CD14-positive monocyte (primary cell): ENCODE data around the gene GCGR. TPM values are rescaled to one million over a fixed set of nuclear protein-coding genes. Genes with fewer than 3 reads are reported as not detected.
A peak's percentile ranks its signal among the peaks of the same experiment; 100 is the strongest.

Experiments
- DNase-seq, 3 donors: peaks; one replicate each; pipeline ENCODE4 v3.0.0-alpha.2; 2011 to 2022
- H2AFZ ChIP-seq: 2 replicates; pipeline ENCODE4 v1.6.0; 2012; ENCODE audit warnings: mild to moderate bottlenecking, low read depth, low read length, inconsistent platforms; ENCODE audit not compliant: insufficient read depth, poor library complexity, severe bottlenecking
- H3K27ac ChIP-seq, 2 donors: 1 replicate in 1 of 2; 2 replicates in 1 of 2; pipeline ENCODE4 v1.5.1; 2012 to 2013; ENCODE audit warnings: low read length in 2 of 2, control low read depth in 1 of 2, inconsistent platforms in 1 of 2, low read depth in 1 of 2, mild to moderate bottlenecking in 1 of 2
- H3K27me3 ChIP-seq, 2 donors: one replicate each; pipeline versions ENCODE4 v1.6.0 to v1.6.1; 2011 to 2013; ENCODE audit warnings: low read length in 2 of 2; ENCODE audit not compliant: control insufficient read depth in 2 of 2, insufficient read depth in 2 of 2
- H3K36me3 ChIP-seq, 2 donors: replicated peaks in 1 of 2; 1 replicate in 1 of 2; 2 replicates in 1 of 2; pipeline versions ENCODE4 v1.5.1 to v1.6.1; 2012 to 2013; ENCODE audit warnings: low read length in 2 of 2, control low read depth in 1 of 2, inconsistent platforms in 1 of 2, mild to moderate bottlenecking in 1 of 2; ENCODE audit not compliant: insufficient read depth in 2 of 2, control insufficient read depth in 1 of 2
- H3K4me1 ChIP-seq, 2 donors: 1 replicate in 1 of 2; 2 replicates in 1 of 2; pipeline versions ENCODE4 v1.5.1 to v1.6.1; 2012 to 2013; ENCODE audit warnings: low read length in 2 of 2, control low read depth in 1 of 2, inconsistent platforms in 1 of 2, mild to moderate bottlenecking in 1 of 2, moderate library complexity in 1 of 2; ENCODE audit not compliant: insufficient read depth in 2 of 2, control insufficient read depth in 1 of 2
- H3K4me2 ChIP-seq: replicated peaks from 2 replicates; pipeline ENCODE3; 2012; ENCODE audit warnings: low read length, moderate library complexity, mild to moderate bottlenecking; ENCODE audit not compliant: poor library complexity, severe bottlenecking; ENCODE audit errors: extremely low read depth
- H3K4me3 ChIP-seq, 3 experiments: fragments of 200-600 bp in 1 of 3; sonication (generic) in 1 of 3; replicated peaks in 1 of 3; 1 replicate in 2 of 3; 2 replicates in 1 of 3; pipeline ENCODE4 v1.5.1; 2011 to 2013; ENCODE audit warnings: low read length in 3 of 3, mild to moderate bottlenecking in 3 of 3, control low read depth in 2 of 3, low read depth in 2 of 3, inconsistent platforms in 1 of 3, moderate library complexity in 1 of 3
- H3K79me2 ChIP-seq: 2 replicates; pipeline ENCODE4 v1.6.0; 2012; ENCODE audit warnings: mild to moderate bottlenecking, control low read depth, inconsistent platforms, low read length, moderate library complexity; ENCODE audit not compliant: insufficient read depth
- H3K9ac ChIP-seq: 2 replicates; pipeline ENCODE4 v1.6.0; 2017; ENCODE audit warnings: low read length, mild to moderate bottlenecking; ENCODE audit not compliant: insufficient read depth, poor library complexity, severe bottlenecking
- H3K9me3 ChIP-seq, 2 donors: replicated peaks in 1 of 2; 1 replicate in 1 of 2; 2 replicates in 1 of 2; pipeline versions ENCODE4 v1.5.1 to v1.6.1; 2012 to 2013; ENCODE audit warnings: low read length in 2 of 2, control low read depth in 1 of 2; ENCODE audit not compliant: control insufficient read depth in 1 of 2, insufficient read depth in 1 of 2
- H4K20me1 ChIP-seq: 2 replicates; pipeline ENCODE4 v1.6.0; 2012; ENCODE audit warnings: mild to moderate bottlenecking, low read length, control low read depth, moderate library complexity; ENCODE audit not compliant: insufficient read depth
- H3K27ac Mint-ChIP-seq, 7 donors: one replicate each; pipeline ENCODE4 v1.8.0; 2020; ENCODE audit warnings: mild to moderate bottlenecking in 7 of 7, mixed read lengths in 7 of 7, moderate library complexity in 6 of 7, inconsistent platforms in 2 of 7
- H3K27me3 Mint-ChIP-seq, 3 donors: one replicate each; pipeline ENCODE4 v1.8.0; 2021 to 2022; ENCODE audit warnings: low read depth in 3 of 3, mild to moderate bottlenecking in 3 of 3, mixed read lengths in 3 of 3, moderate library complexity in 3 of 3, inconsistent platforms in 1 of 3
- H3K36me3 Mint-ChIP-seq, 2 donors: one replicate each; pipeline ENCODE4 v1.8.0; 2020; ENCODE audit warnings: mixed read lengths in 2 of 2, inconsistent platforms in 1 of 2, mild to moderate bottlenecking in 1 of 2
- H3K4me1 Mint-ChIP-seq: one replicate; pipeline ENCODE4 v1.8.0; 2020; ENCODE audit warnings: mild to moderate bottlenecking, mixed read lengths
- H3K4me3 Mint-ChIP-seq, 2 donors: one replicate each; pipeline ENCODE4 v1.8.0; 2020; ENCODE audit warnings: mild to moderate bottlenecking in 2 of 2, mixed read lengths in 2 of 2, moderate library complexity in 1 of 2
- H3K9me3 Mint-ChIP-seq, 7 donors: one replicate each; pipeline ENCODE4 v1.8.0; 2020 to 2022; ENCODE audit warnings: mixed read lengths in 7 of 7, mild to moderate bottlenecking in 6 of 7, moderate library complexity in 6 of 7, inconsistent platforms in 2 of 7
- WGBS: methylation state at CpG from one replicate; pipeline ENCODE4 v1.1.5; 2013; ENCODE audit warnings: missing lambda C conversion rate; ENCODE audit not compliant: insufficient coverage; 5-methylcytosine and 5-hydroxymethylcytosine counted together
- intact Hi-C, 2 donors: fragments of 100-400 bp; cut with micrococcal nuclease; formaldehyde crosslinking; loops; one replicate each; pipeline versions ENCODE4 v1.15.0 to v1.15.1; 2023
- polyA plus RNA-seq, 3 donors: library from polyadenylated mRNA; depleted of rRNA in 1 of 3; unstranded in 2 of 3; stranded (reverse) in 1 of 3; fragments of 300-500 nt in 2 of 3; fragments of >200 nt in 1 of 3; fragmentation: Illumina TruSeq in 2 of 3; gene quantifications; 1 replicate in 2 of 3; 2 replicates in 1 of 3; pipeline ENCODE4 v1.2.3, GENCODE V29; 2012 to 2021
- TF ChIP-seq, protein P1 (sequence below): fragments of 200-600 bp; IDR thresholded peaks from one replicate; pipeline ENCODE4 v1.8.0; 2022; ENCODE audit warnings: antibody characterized with exemption, mild to moderate bottlenecking

The GCGR gene
- polyA plus RNA-seq, 3 donors, result not detected

DNA sequence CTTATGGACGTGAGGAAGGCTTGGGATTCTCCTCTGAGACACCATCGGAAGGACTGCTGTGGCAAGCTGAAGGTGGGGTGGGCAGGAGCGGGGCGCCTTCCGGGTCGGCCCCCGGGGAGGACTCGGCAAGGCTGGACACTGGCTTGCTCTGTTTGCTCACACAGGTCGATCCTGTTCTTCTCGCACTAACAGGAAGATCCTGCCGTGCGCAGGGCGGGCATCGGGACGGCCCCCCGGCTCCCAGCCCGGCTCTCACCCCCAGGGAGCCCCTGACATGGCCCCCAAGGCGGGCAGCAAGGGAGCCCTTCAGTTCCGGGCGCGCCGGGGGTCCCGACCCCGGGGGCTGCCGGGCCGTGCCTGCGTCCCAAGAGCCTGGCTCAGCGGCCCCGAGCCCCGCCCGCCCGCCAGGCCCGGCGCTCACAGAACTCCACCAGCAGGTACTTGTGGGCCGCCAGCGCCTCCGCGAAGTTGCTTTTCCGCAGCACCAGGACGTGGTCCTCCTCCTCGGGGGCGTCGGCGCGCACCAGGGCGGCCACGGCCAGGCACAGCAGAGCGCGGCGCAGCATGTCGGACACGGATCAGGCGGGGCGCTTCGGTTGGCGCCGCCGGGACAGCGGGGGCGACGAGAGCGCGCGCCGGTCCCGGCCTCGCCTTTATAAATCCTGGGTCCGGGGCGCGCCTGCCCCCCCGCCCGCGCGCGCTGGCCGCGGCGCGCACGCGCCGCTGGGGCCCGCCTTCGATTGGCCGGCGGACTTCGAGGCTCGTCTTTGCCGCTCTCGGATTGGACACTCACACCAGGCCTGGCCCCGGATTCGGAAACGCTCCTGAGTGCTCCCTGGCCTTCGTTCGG lies 56.2 kb downstream of the GCGR start, which contains the start of gene P4HB:
Gene P4HB, minus strand, starts transcription at position 630 of the 850 bp plus-strand sequence. Its CDS starts 64 bp downstream, at position 566.
- Mint-ChIP-seq H3K4me3 (peak within 1 kb of the TSS; percentile 94), H3K27me3 (peaks cover 0 to 3% (median 2%) of the 10 kb centered on the region in 3 donors), H3K4me1 (peaks cover 43% of the 10 kb centered on the region), H3K9me3 (no peaks in the 10 kb centered on the region), H3K27ac (peak within 1 kb of the TSS; percentile 95 to 98 (median 97)), H3K36me3 (peaks cover 31 to 50% of the 10 kb centered on the region in 2 donors)
- TF ChIP-seq, protein P1, sequence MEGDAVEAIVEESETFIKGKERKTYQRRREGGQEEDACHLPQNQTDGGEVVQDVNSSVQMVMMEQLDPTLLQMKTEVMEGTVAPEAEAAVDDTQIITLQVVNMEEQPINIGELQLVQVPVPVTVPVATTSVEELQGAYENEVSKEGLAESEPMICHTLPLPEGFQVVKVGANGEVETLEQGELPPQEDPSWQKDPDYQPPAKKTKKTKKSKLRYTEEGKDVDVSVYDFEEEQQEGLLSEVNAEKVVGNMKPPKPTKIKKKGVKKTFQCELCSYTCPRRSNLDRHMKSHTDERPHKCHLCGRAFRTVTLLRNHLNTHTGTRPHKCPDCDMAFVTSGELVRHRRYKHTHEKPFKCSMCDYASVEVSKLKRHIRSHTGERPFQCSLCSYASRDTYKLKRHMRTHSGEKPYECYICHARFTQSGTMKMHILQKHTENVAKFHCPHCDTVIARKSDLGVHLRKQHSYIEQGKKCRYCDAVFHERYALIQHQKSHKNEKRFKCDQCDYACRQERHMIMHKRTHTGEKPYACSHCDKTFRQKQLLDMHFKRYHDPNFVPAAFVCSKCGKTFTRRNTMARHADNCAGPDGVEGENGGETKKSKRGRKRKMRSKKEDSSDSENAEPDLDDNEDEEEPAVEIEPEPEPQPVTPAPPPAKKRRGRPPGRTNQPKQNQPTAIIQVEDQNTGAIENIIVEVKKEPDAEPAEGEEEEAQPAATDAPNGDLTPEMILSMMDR, result no peak
- peak in 1 of 3 donors; percentile 34 for DNase-seq
- Histone ChIP-seq H3K36me3 (peaks cover 22 to 42% of the 10 kb centered on the region in 2 donors), H3K27ac (peak within 1 kb of the TSS; percentile 96 to 99), H3K4me1 (peaks cover 37 to 44% of the 10 kb centered on the region in 2 donors), H4K20me1 (peaks cover 56% of the 10 kb centered on the region), H3K27me3 (no peaks in the 10 kb centered on the region), H3K79me2 (peaks cover 89% of the 10 kb centered on the region), H2AFZ (no peak within 1 kb of the TSS), H3K4me3 (peak within 1 kb of the TSS; percentile 72 to 99 (median 92)), H3K9me3 (no peaks in the 10 kb centered on the region), H3K9ac (peak within 1 kb of the TSS; percentile 99), H3K4me2 (peak within 1 kb of the TSS; percentile 98)
- under 1% methylated on average over 87 of the region's 95 CpGs for WGBS
- intact Hi-C loops, result loop anchor here (2.0 to 10.0 kb wide), 4 partner anchors 21 to 55 kb away; partner anchors contain the start of genes MCRIP1 (in 1 of the 2), PCYT2 (in 1 of the 2) and SIRT7 (in 1 of the 2)

DNA sequence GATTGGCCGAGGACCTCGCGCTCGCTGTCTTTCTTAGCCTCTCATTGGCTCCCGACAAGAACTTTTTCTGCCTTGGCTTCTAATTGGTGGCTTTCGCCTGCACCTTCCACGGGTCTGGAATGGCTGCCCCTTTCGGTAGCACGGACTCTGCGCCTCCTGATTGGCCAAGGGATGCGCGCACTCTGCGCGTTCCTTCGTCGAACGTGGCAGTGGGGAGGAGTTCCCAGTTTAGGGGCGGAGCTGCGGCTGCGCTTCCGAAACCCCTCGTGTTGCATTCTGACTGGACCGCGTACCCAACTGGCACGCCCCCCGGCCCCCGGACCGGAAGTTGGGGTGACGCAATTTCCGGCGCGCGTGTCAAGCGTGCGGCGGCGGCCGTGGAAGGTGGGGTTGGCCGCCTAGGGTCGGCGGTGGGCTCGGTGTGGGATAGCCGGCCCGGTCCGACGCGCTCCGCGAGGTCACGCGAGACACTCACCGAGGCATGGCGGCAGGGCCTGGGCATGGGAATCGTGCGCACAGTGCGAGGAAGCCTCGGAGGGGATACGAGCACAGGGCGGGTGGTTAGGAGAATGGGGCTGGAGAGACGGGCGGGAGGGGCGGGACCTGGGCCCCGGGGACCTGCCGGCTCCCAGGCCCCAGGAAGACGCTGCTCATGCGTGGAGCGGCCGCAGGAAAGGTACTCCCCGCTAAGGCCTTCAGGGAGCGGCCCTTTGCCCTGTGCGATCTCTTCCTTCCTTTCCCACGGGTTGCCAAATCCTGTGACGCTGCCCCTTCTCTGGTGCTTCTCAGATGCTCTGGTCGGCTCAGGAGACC lies 57.0 kb downstream of the GCGR start:
- H3K79me2 ChIP-seq, result peaks cover 87% of the 10 kb centered on the region
- Mint-ChIP-seq H3K27ac (peak overlapping the region; percentile 95 to 98 (median 97)), H3K4me3 (peak overlapping the region; percentile 82 to 89), H3K27me3 (peaks cover 0 to 3% (median 2%) of the 10 kb centered on the region in 3 donors), H3K9me3 (no peaks in the 10 kb centered on the region), H3K36me3 (peaks cover 25 to 41% of the 10 kb centered on the region in 2 donors), H3K4me1 (peaks cover 42% of the 10 kb centered on the region)
- H3K9me3 ChIP-seq, result no peaks in the 10 kb centered on the region
- peak overlapping the region; percentile 75 for H3K4me2 ChIP-seq
- H2AFZ ChIP-seq, result no peak overlapping the region
- DNase-seq, result peak; percentile 100
- peak overlapping the region; percentile 94 for H3K9ac ChIP-seq
- H3K36me3 ChIP-seq, result peaks cover 16 to 33% of the 10 kb centered on the region in 2 donors
- peaks cover 37 to 44% of the 10 kb centered on the region in 2 donors for H3K4me1 ChIP-seq
- peak overlapping the region; percentile 34 to 73 (median 47) for H3K4me3 ChIP-seq
- WGBS, result 0% methylated on average over 58 of the region's 74 CpGs
- no peaks in the 10 kb centered on the region for H3K27me3 ChIP-seq
- peaks cover 56% of the 10 kb centered on the region for H4K20me1 ChIP-seq
- peak overlapping the region; percentile 96 to 99 for H3K27ac ChIP-seq
- TF ChIP-seq, protein P1, result no peak
- intact Hi-C loops, result loop anchor here (1.0 to 10.0 kb wide), 3 partner anchors 10 to 54 kb away; partner anchors contain the start of genes ARHGDIA (in 1 of the 2), MCRIP1 (in 1 of the 2), PCYT2 (in 1 of the 2) and SIRT7 (in 1 of the 2)
